Activated CD8-positive, alpha-beta memory T cell treated with anti-CD3 and anti-CD28 coated beads, Interleukin-2, amount 50 U/mL, for 24 hours (primary cell): ENCODE measurements around the gene SPDYE2B.
"Not testable (repeated sequence)": the region's sequence is repeated elsewhere in the genome, so short reads cannot be mapped to it uniquely, and the experiment has no call there.

ENCODE experiments used
- DNase-seq: peaks from one replicate; pipeline ENCODE4 v3.0.0-alpha.2; 2020; ENCODE audit errors: extremely low read depth

The SPDYE2B gene

GRCh38 chr7:102649924-102650323 is at the start of gene SPDYE2B:
Gene SPDYE2B (plus strand): TSS chr7:102650319. CDS start chr7:102652349, 2,030 bp downstream.
- DNase-seq, result not testable (repeated sequence)

GRCh38 chr7:102602317-102602716 is 47.8 kb upstream of the SPDYE2B start:
- DNase-seq, result not testable (repeated sequence)

GRCh38 chr7:102604431-102605145 is 45.5 kb upstream of the SPDYE2B start:
- not testable (repeated sequence) for DNase-seq

GRCh38 chr7:102606848-102607247 is 43.3 kb upstream of the SPDYE2B start:
- not testable (repeated sequence) for DNase-seq

- DNase-seq, result not testable (repeated sequence)
These were observed 40.4 kb upstream of the SPDYE2B start for GRCh38 chr7:102609734-102610133.

- DNase-seq, result not testable (repeated sequence)
These were observed 39.7 kb upstream of the SPDYE2B start for GRCh38 chr7:102610441-102610840.

GRCh38 chr7:102611013-102611674 is 39.0 kb upstream of the SPDYE2B start:
- not testable (repeated sequence) for DNase-seq

- DNase-seq, result not testable (repeated sequence)
These were observed 38.3 kb upstream of the SPDYE2B start for GRCh38 chr7:102611675-102612325.

- DNase-seq, result not testable (repeated sequence)
These were observed 36.4 kb upstream of the SPDYE2B start for GRCh38 chr7:102613575-102614345.

- DNase-seq, result not testable (repeated sequence)
These were observed 35.8 kb upstream of the SPDYE2B start for GRCh38 chr7:102614346-102614697.

- DNase-seq, result not testable (repeated sequence)
These were observed 35.2 kb upstream of the SPDYE2B start for GRCh38 chr7:102614873-102615272.

- not testable (repeated sequence) for DNase-seq
These were observed 34.2 kb upstream of the SPDYE2B start for GRCh38 chr7:102615930-102616329.

GRCh38 chr7:102616507-102617125 is 33.5 kb upstream of the SPDYE2B start, which contains the start of gene RASA4:
Gene RASA4 (minus strand): TSS chr7:102616756. CDS start chr7:102616689, 67 bp downstream.
- DNase-seq, result not testable (repeated sequence)

- not testable (repeated sequence) for DNase-seq
These were observed 32.0 kb upstream of the SPDYE2B start for GRCh38 chr7:102618122-102618521.

- DNase-seq, result not testable (repeated sequence)
These were observed 22.7 kb upstream of the SPDYE2B start for GRCh38 chr7:102627271-102627904.

- DNase-seq, result not testable (repeated sequence)
These were observed 19.5 kb upstream of the SPDYE2B start for GRCh38 chr7:102630622-102631021.

- DNase-seq, result not testable (repeated sequence)
These were observed 15.8 kb upstream of the SPDYE2B start for GRCh38 chr7:102634299-102634698.

- DNase-seq, result not testable (repeated sequence)
These were observed 14.8 kb upstream of the SPDYE2B start for GRCh38 chr7:102635354-102635753.

- not testable (repeated sequence) for DNase-seq
These were observed 13.2 kb upstream of the SPDYE2B start for GRCh38 chr7:102636956-102637355.

GRCh38 chr7:102638848-102639247 is 11.3 kb upstream of the SPDYE2B start:
- DNase-seq, result not testable (repeated sequence)

GRCh38 chr7:102642691-102643090 is 7.4 kb upstream of the SPDYE2B start, which contains the start of gene UPK3BL1:
Gene UPK3BL1 (minus strand): TSS chr7:102642791. CDS start chr7:102642741, 50 bp downstream.
- not testable (repeated sequence) for DNase-seq
